ENCODE results near the gene GCDH.

- TF ChIP-seq CTCF (IDR thresholded peaks at IDR 0.05): no peak
- no peak for TF ChIP-seq POLR2A (IDR thresholded peaks at IDR 0.05)
Measured at GRCh38 chr19:12886651-12886968, 4.3 kb upstream of the GCDH start.
